Measurements from ENCODE around the gene IL12RB2.

The IL12RB2 gene

GRCh38 chr1:67348586-67349252, 41.0 kb downstream of the IL12RB2 start:
- no peak for DNase-seq

GRCh38 chr1:67350783-67351182, 43.1 kb downstream of the IL12RB2 start:
- no peak for DNase-seq

- no peak for DNase-seq
Measured at GRCh38 chr1:67352211-67352610, 44.5 kb downstream of the IL12RB2 start.

GRCh38 chr1:67355745-67356424, 48.2 kb downstream of the IL12RB2 start:
- DNase-seq, result peak; percentile 18

GRCh38 chr1:67359592-67359991, 51.9 kb downstream of the IL12RB2 start:
- no peak for DNase-seq

- no peak for DNase-seq
Measured at GRCh38 chr1:67361641-67362040, 54.0 kb downstream of the IL12RB2 start.

GRCh38 chr1:67367370-67368045, 59.8 kb downstream of the IL12RB2 start:
- DNase-seq, result no peak

GRCh38 chr1:67368046-67368514, 60.4 kb downstream of the IL12RB2 start:
- no peak for DNase-seq

- no peak for DNase-seq
Measured at GRCh38 chr1:67371043-67371442, 63.4 kb downstream of the IL12RB2 start.

GRCh38 chr1:67371681-67372080, 64.0 kb downstream of the IL12RB2 start:
- DNase-seq, result no peak

- no peak for DNase-seq
Measured at GRCh38 chr1:67372136-67372535, 64.5 kb downstream of the IL12RB2 start.

- DNase-seq, result no peak
Measured at GRCh38 chr1:67372898-67373297, 65.2 kb downstream of the IL12RB2 start.

GRCh38 chr1:67376381-67376780, 68.7 kb downstream of the IL12RB2 start:
- DNase-seq, result no peak

GRCh38 chr1:67377253-67377652, 69.6 kb downstream of the IL12RB2 start:
- DNase-seq, result no peak

- DNase-seq, result no peak
Measured at GRCh38 chr1:67381154-67381553, 73.5 kb downstream of the IL12RB2 start.

- DNase-seq, result no peak
Measured at GRCh38 chr1:67382292-67382691, 74.6 kb downstream of the IL12RB2 start.

GRCh38 chr1:67383999-67384638, 76.4 kb downstream of the IL12RB2 start:
- no peak for DNase-seq

- peak; percentile 43 for DNase-seq
Measured at GRCh38 chr1:67390041-67390887, 82.6 kb downstream of the IL12RB2 start.

- DNase-seq, result no peak
Measured at GRCh38 chr1:67393240-67393639, 85.6 kb downstream of the IL12RB2 start.

- no peak for DNase-seq
Measured at GRCh38 chr1:67393737-67394136, 86.1 kb downstream of the IL12RB2 start.

GRCh38 chr1:67394548-67394947, 86.9 kb downstream of the IL12RB2 start:
- DNase-seq, result no peak

- no peak for DNase-seq
Measured at GRCh38 chr1:67399199-67399993, 91.7 kb downstream of the IL12RB2 start.
